HepG2 (cell line): ENCODE results near the gene UBQLN1. TPM values are rescaled to one million over a fixed set of nuclear protein-coding genes. Genes with fewer than 3 reads are reported as not detected.

ENCODE experiments used
- ARID5B ChIP-seq: IDR thresholded peaks from 2 replicates; pipeline ENCODE4 v1.4.0; 2020; ENCODE audit warnings: mild to moderate bottlenecking, missing genetic modification reagents
- HNRNPK ChIP-seq: fragments of 200-400 bp; formaldehyde crosslinking; IDR thresholded peaks from 2 replicates; pipeline ENCODE4 v1.6.1; 2018; ENCODE audit warnings: low read length, low read depth, moderate library complexity, mild to moderate bottlenecking; ENCODE audit not compliant: poor library complexity, severe bottlenecking
- KLF15 ChIP-seq: sonication (generic); formaldehyde crosslinking; IDR thresholded peaks from 2 replicates; pipeline ENCODE4 v1.8.1; 2023; ENCODE audit warnings: borderline replicate concordance, mild to moderate bottlenecking, inconsistent platforms, missing genetic modification reagents, mixed read lengths
- NCOR1 ChIP-seq: fragments of 200-600 bp; sonication (generic); IDR thresholded peaks from 2 replicates; pipeline ENCODE4 v1.7.0; 2017; ENCODE audit warnings: antibody characterized with exemption, low read length, borderline replicate concordance
- RBM22 ChIP-seq: fragments of 200-400 bp; formaldehyde crosslinking; optimal IDR thresholded peaks from 2 replicates; pipeline ENCODE3; 2017; ENCODE audit warnings: mild to moderate bottlenecking, low read length, moderate library complexity
- SCMH1 ChIP-seq: sonication (generic); formaldehyde crosslinking; IDR thresholded peaks from 2 replicates; pipeline ENCODE4 v1.9.0; 2021; ENCODE audit warnings: missing genetic modification reagents, mild to moderate bottlenecking, borderline replicate concordance
- SMAD1 ChIP-seq: sonication (generic); formaldehyde crosslinking; IDR thresholded peaks from 2 replicates; pipeline ENCODE4 v1.4.0; 2020; ENCODE audit warnings: missing genetic modification reagents, low read depth, mild to moderate bottlenecking, borderline replicate concordance
- ZBTB34 ChIP-seq: sonication (generic); formaldehyde crosslinking; IDR thresholded peaks from 2 replicates; pipeline ENCODE4 v1.8.0; 2022; ENCODE audit warnings: mild to moderate bottlenecking, missing genetic modification reagents
- ZFP90 ChIP-seq: sonication (generic); formaldehyde crosslinking; IDR thresholded peaks from 2 replicates; pipeline ENCODE4 v1.8.0; 2022; ENCODE audit warnings: missing genetic modification reagents, mild to moderate bottlenecking, inconsistent platforms, borderline replicate concordance
- ZNF280B ChIP-seq: sonication (generic); formaldehyde crosslinking; IDR thresholded peaks from 2 replicates; pipeline ENCODE4 v1.5.0; 2020; ENCODE audit warnings: missing genetic modification reagents, mild to moderate bottlenecking, borderline replicate concordance
- ZNF614 ChIP-seq: IDR thresholded peaks from 2 replicates; pipeline ENCODE4 v1.6.1; 2018; ENCODE audit warnings: missing biosample characterization, missing genetic modification reagents, inconsistent platforms, borderline replicate concordance
- ZNF678 ChIP-seq: sonication (generic); formaldehyde crosslinking; IDR thresholded peaks from 2 replicates; pipeline ENCODE4 v1.4.0; 2020; ENCODE audit warnings: mild to moderate bottlenecking, missing genetic modification reagents
- ZNF891 ChIP-seq: sonication (generic); formaldehyde crosslinking; IDR thresholded peaks from 2 replicates; pipeline ENCODE4 v1.5.0; 2020; ENCODE audit warnings: mild to moderate bottlenecking, missing genetic modification reagents
- ZSCAN22 ChIP-seq: sonication (generic); formaldehyde crosslinking; IDR thresholded peaks from 2 replicates; pipeline ENCODE4 v1.4.0; 2020; ENCODE audit warnings: mild to moderate bottlenecking, missing genetic modification reagents
- polyA plus RNA-seq, 8 experiments: library from polyadenylated mRNA; depleted of rRNA in 3 of 8; stranded (reverse) in 7 of 8; unstranded in 1 of 8; fragments of >200 nt; fragmentation: Illumina TruSeq in 4 of 8; extraction: Trizol in 4 of 8; gene quantifications; 2 replicates each; pipeline versions ENCODE4 v1.2.1 to v1.2.3, GENCODE V29; 2011 to 2016; ENCODE audit warnings: low read depth in 4 of 8, missing spikeins in 1 of 8, mixed read lengths in 1 of 8; ENCODE audit not compliant: insufficient read depth in 1 of 8
- total RNA-seq, 5 experiments: library from RNA; depleted of rRNA; stranded (reverse); fragments of >200 nt; fragmentation: Illumina TruSeq; extraction: Trizol; gene quantifications; 2 replicates each; pipeline ENCODE4 v1.2.3, GENCODE V29; 2016; ENCODE audit warnings: low read depth in 1 of 5
- TF ChIP-seq, protein P1 (sequence below): sonication (generic); formaldehyde crosslinking; IDR thresholded peaks from 2 replicates; pipeline ENCODE4 v1.4.0; 2020; ENCODE audit warnings: missing genetic modification reagents
- TF ChIP-seq, protein P2 (sequence below): IDR thresholded peaks from 2 replicates; pipeline ENCODE4 v1.6.1; 2012; ENCODE audit warnings: low read depth, low read length, improper control_type of control experiment

The UBQLN1 gene
- total and polyA plus RNA-seq, 2 of the 13 experiments (the other 11 are each of a cell fraction or from before 2014, with no cell fraction given): 78.1 to 83.8 TPM

- TF ChIP-seq ARID5B (no peak), SCMH1 (CRISPR knock-in tag) (no peak), ZNF614 (CRISPR knock-in tag) (no peak), RBM22 (peak; percentile 24), ZNF891 (CRISPR knock-in tag) (no peak), ZFP90 (no peak), ZSCAN22 (CRISPR knock-in tag) (no peak), KLF15 (CRISPR knock-in tag) (peak; percentile 46; the same call in 1 of the 2 replicates), HNRNPK (peak; percentile 100), SMAD1 (no peak), NCOR1 (peak; percentile 31; the same call in 1 of the 2 replicates), ZBTB34 (no peak), ZNF280B (peak; percentile 55), ZNF678 (CRISPR knock-in tag) (no peak)
- TF ChIP-seq, protein P1, sequence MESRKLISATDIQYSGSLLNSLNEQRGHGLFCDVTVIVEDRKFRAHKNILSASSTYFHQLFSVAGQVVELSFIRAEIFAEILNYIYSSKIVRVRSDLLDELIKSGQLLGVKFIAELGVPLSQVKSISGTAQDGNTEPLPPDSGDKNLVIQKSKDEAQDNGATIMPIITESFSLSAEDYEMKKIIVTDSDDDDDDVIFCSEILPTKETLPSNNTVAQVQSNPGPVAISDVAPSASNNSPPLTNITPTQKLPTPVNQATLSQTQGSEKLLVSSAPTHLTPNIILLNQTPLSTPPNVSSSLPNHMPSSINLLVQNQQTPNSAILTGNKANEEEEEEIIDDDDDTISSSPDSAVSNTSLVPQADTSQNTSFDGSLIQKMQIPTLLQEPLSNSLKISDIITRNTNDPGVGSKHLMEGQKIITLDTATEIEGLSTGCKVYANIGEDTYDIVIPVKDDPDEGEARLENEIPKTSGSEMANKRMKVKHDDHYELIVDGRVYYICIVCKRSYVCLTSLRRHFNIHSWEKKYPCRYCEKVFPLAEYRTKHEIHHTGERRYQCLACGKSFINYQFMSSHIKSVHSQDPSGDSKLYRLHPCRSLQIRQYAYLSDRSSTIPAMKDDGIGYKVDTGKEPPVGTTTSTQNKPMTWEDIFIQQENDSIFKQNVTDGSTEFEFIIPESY (CRISPR knock-in tag): no peak
- TF ChIP-seq, protein P2, sequence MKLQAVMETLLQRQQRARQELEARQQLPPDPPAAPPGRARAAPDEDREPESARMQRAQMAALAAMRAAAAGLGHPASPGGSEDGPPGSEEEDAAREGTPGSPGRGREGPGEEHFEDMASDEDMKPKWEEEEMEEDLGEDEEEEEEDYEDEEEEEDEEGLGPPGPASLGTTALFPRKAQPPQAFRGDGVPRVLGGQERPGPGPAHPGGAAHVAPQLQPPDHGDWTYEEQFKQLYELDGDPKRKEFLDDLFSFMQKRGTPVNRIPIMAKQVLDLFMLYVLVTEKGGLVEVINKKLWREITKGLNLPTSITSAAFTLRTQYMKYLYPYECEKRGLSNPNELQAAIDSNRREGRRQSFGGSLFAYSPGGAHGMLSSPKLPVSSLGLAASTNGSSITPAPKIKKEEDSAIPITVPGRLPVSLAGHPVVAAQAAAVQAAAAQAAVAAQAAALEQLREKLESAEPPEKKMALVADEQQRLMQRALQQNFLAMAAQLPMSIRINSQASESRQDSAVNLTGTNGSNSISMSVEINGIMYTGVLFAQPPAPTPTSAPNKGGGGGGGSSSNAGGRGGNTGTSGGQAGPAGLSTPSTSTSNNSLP: no peak
Observed at GRCh38 chr9:83622939-83623678, 84.6 kb downstream of the UBQLN1 start, which contains the start of gene IDNK (continued).
